NCI-H2171 (cell line): ENCODE results near the gene CPXCR1.
"Not testable (repeated sequence)": the region's sequence is repeated elsewhere in the genome, so short reads cannot be mapped to it uniquely, and the experiment has no call there.

Experiments used
- DNase-seq: peaks from one replicate; lab custom pipeline; 2025; lab: John Stamatoyannopoulos, UW

CPXCR1 gene

GRCh38 chrX:88746925-88747324, at the start of gene CPXCR1:
TSS of gene CPXCR1 (plus strand) at chrX:88747225. CDS start at chrX:88753415, 6,190 bp downstream.
- DNase-seq, result no peak

GRCh38 chrX:88735835-88736234, 11.2 kb upstream of the CPXCR1 start:
- no peak for DNase-seq

- not testable (repeated sequence) for DNase-seq
These were observed 810 bp upstream of the CPXCR1 start for GRCh38 chrX:88746215-88746614.

- DNase-seq, result not testable (repeated sequence)
These were observed 5.3 kb downstream of the CPXCR1 start for GRCh38 chrX:88752339-88752738.

DNA sequence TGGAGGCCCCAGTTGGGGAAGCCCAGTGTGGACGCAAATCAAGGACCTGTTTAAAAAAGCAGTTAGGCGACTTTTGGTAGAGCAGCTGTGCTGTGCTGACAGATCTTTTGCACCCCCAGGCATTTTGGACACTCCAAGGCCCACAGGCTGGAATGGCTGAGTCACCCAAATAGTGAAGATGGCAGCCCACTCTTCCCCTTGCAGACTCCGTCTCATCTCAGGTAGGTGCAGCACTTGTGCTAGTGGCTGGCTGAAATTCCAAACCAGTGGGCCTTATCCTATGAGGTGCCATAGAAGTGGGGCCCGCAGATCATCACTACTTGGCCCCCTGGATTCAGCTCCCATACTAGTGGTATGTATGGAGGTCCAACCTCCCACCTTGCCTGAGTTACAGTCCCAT, 42.8 kb downstream of the CPXCR1 start:
- DNase-seq, result no peak
